Measurements from ENCODE around the gene DSCAML1.

- TF ChIP-seq CTCF (IDR thresholded peaks at IDR 0.05; ENCODE audit: insufficient read depth, low read depth, low read length), result no peak
- TF ChIP-seq EZH2 (IDR thresholded peaks at IDR 0.05; ENCODE audit: insufficient read depth, low read length), result no peak
Measured at GRCh38 chr11:117690484-117691217, 106.4 kb downstream of the DSCAML1 start.
